Subcutaneous adipose tissue (tissue), 4 donors: ENCODE data around the gene PRKD2. TPM values are rescaled to one million over a fixed set of nuclear protein-coding genes. Genes with fewer than 3 reads are reported as not detected.

Source experiments
- CTCF ChIP-seq: fragments of 450-650 bp; IDR thresholded peaks from one replicate; pipeline ENCODE4 v1.5.1; 2016; ENCODE audit warnings: low read depth, mild to moderate bottlenecking, control low read depth, antibody characterized with exemption, moderate library complexity
- total RNA-seq, 4 donors: library from RNA; depleted of rRNA; stranded (reverse); fragments of >200 nt; gene quantifications; one replicate each; pipeline ENCODE4 v1.1.0, GENCODE V29; 2016

PRKD2 gene
- total RNA-seq, 4 donors from 2014 or later: 14.5 to 50.9 (median 25.0) TPM

GRCh38 chr19:46637224-46637623, 79.7 kb downstream of the PRKD2 start:
- no peak for TF ChIP-seq CTCF

GRCh38 chr19:46635920-46636761, 80.8 kb downstream of the PRKD2 start, which contains the start of gene GNG8:
Gene GNG8, minus strand, starts transcription at chr19:46636202. Its CDS starts 1,520 bp downstream, at chr19:46634682.
- no peak for TF ChIP-seq CTCF

- TF ChIP-seq CTCF: no peak
Measured at GRCh38 chr19:46634656-46635218, 82.2 kb downstream of the PRKD2 start.

- no peak for TF ChIP-seq CTCF
Measured at GRCh38 chr19:46634045-46634655, 82.8 kb downstream of the PRKD2 start.

- no peak for TF ChIP-seq CTCF
Measured at GRCh38 chr19:46633130-46633529, 83.8 kb downstream of the PRKD2 start.

- no peak for TF ChIP-seq CTCF
Measured at GRCh38 chr19:46631481-46631880, 85.4 kb downstream of the PRKD2 start.

GRCh38 chr19:46630586-46631205, 86.2 kb downstream of the PRKD2 start:
- no peak for TF ChIP-seq CTCF
